WTC11 (cell line): ENCODE results near the gene C1orf174. TPM values are rescaled to one million over a fixed set of nuclear protein-coding genes. Genes with fewer than 3 reads are reported as not detected.

Experiments used
- ATAC-seq: fragments of 200-7000 bp; cut with Tn5 transposase; 2 replicates; pipeline ENCODE4 v1.10.0; 2021; ENCODE audit warnings: mild to moderate bottlenecking, moderate library complexity
- CTCF ChIA-PET: fragments of 300-600 bp; sonication (Branson Sonifier 250); formaldehyde crosslinking; loops from one replicate; lab custom pipeline; 2021; ENCODE audit warnings: antibody characterized with exemption; lab: Charles Lee
- POLR2A ChIA-PET: fragments of 350-600 bp; sonication (Branson Sonifier 250); formaldehyde crosslinking; loops from one replicate; lab custom pipeline; 2021; ENCODE audit warnings: antibody characterized with exemption; lab: Charles Lee
- DNase-seq: peaks from one replicate; pipeline ENCODE4 v3.0.0; 2021; ENCODE audit warnings: low spot score
- H3K27ac Mint-ChIP-seq: 2 replicates; pipeline ENCODE4 v1.8.0; 2021; ENCODE audit warnings: mixed read lengths
- H3K27me3 Mint-ChIP-seq: 2 replicates; pipeline ENCODE4 v1.8.0; 2021; ENCODE audit warnings: low read depth, mild to moderate bottlenecking, moderate library complexity, mixed read lengths
- H3K36me3 Mint-ChIP-seq: 2 replicates; pipeline ENCODE4 v1.8.0; 2021; ENCODE audit warnings: mixed read lengths
- H3K4me1 Mint-ChIP-seq: 2 replicates; pipeline ENCODE4 v1.8.0; 2022; ENCODE audit warnings: mixed read lengths
- H3K4me3 Mint-ChIP-seq: 2 replicates; pipeline ENCODE4 v1.8.0; 2021; ENCODE audit warnings: mild to moderate bottlenecking, moderate library complexity, mixed read lengths
- H3K9me3 Mint-ChIP-seq: 2 replicates; pipeline ENCODE4 v1.8.0; 2021; ENCODE audit warnings: mixed read lengths
- ELF4 ChIP-seq: sonication (generic); formaldehyde crosslinking; IDR thresholded peaks from 2 replicates; pipeline ENCODE4 v1.8.1; 2022; ENCODE audit warnings: low read depth, mild to moderate bottlenecking, moderate library complexity, missing genetic modification reagents
- FOXK1 ChIP-seq: sonication (generic); formaldehyde crosslinking; IDR thresholded peaks from 2 replicates; pipeline ENCODE4 v1.8.0; 2022; ENCODE audit warnings: mild to moderate bottlenecking, moderate library complexity, missing genetic modification reagents
- GRHL2 ChIP-seq: fragments of 250-450 bp; sonication (Bioruptor Pico); IDR thresholded peaks from 2 replicates; pipeline ENCODE4 v1.8.0; 2022; ENCODE audit warnings: mild to moderate bottlenecking, moderate library complexity; ENCODE audit not compliant: insufficient replicate concordance, severe bottlenecking
- GTF2I ChIP-seq: fragments of 250-450 bp; sonication (Bioruptor Pico); conservative IDR thresholded peaks from 2 replicates; pipeline ENCODE4 v1.4.0; 2021; ENCODE audit warnings: mild to moderate bottlenecking
- IRF2 ChIP-seq: sonication (generic); formaldehyde crosslinking; IDR thresholded peaks from 2 replicates; pipeline ENCODE4 v1.8.0; 2022; ENCODE audit warnings: low read depth, missing genetic modification reagents, borderline replicate concordance
- KAT7 ChIP-seq: sonication (generic); formaldehyde crosslinking; IDR thresholded peaks from 2 replicates; pipeline ENCODE4 v1.8.1; 2023; ENCODE audit warnings: missing genetic modification reagents, mild to moderate bottlenecking, borderline replicate concordance
- MXD4 ChIP-seq: fragments of 250-450 bp; sonication (Bioruptor Pico); IDR thresholded peaks from 2 replicates; pipeline ENCODE4 v1.8.0; 2021; ENCODE audit warnings: mild to moderate bottlenecking, moderate library complexity, borderline replicate concordance
- RELA ChIP-seq: sonication (generic); formaldehyde crosslinking; IDR thresholded peaks from 2 replicates; pipeline ENCODE4 v1.8.1; 2022; ENCODE audit warnings: missing genetic modification reagents, mild to moderate bottlenecking, borderline replicate concordance
- SOX15 ChIP-seq: fragments of 250-450 bp; sonication (Bioruptor Pico); IDR thresholded peaks from 2 replicates; pipeline ENCODE4 v1.9.0; 2021; ENCODE audit warnings: mild to moderate bottlenecking
- ZBTB21 ChIP-seq: sonication (generic); formaldehyde crosslinking; IDR thresholded peaks from 2 replicates; pipeline ENCODE4 v1.8.1; 2023; ENCODE audit warnings: mild to moderate bottlenecking, missing genetic modification reagents, borderline replicate concordance
- ZNF138 ChIP-seq: sonication (generic); formaldehyde crosslinking; conservative IDR thresholded peaks from 2 replicates; pipeline ENCODE4 v1.8.1; 2022; ENCODE audit warnings: mild to moderate bottlenecking, moderate library complexity, missing genetic modification reagents
- ZNF263 ChIP-seq: sonication (generic); formaldehyde crosslinking; IDR thresholded peaks from 2 replicates; pipeline ENCODE4 v1.8.1; 2022; ENCODE audit warnings: low read depth, mild to moderate bottlenecking, moderate library complexity, missing genetic modification reagents
- ZNF396 ChIP-seq: fragments of 250-450 bp; sonication (Bioruptor Pico); IDR thresholded peaks from 2 replicates; pipeline ENCODE4 v1.8.0; 2021; ENCODE audit warnings: mild to moderate bottlenecking, moderate library complexity, borderline replicate concordance
- ZNF671 ChIP-seq: fragments of 250-450 bp; sonication (Bioruptor Pico); IDR thresholded peaks from 2 replicates; pipeline ENCODE4 v1.8.0; 2021; ENCODE audit warnings: mild to moderate bottlenecking
- total RNA-seq: library from RNA; stranded (reverse); gene quantifications from 3 replicates; pipeline ENCODE4 v1.2.3, GENCODE V29; 2021
- TF ChIP-seq, protein P1 (sequence below): sonication (generic); formaldehyde crosslinking; IDR thresholded peaks from 2 replicates; pipeline ENCODE4 v1.8.1; 2022; ENCODE audit warnings: mild to moderate bottlenecking, missing genetic modification reagents, moderate library complexity, borderline replicate concordance
- TF ChIP-seq, protein P2 (sequence below): sonication (generic); formaldehyde crosslinking; IDR thresholded peaks from 2 replicates; pipeline ENCODE4 v1.8.1; 2023; ENCODE audit warnings: mild to moderate bottlenecking, missing genetic modification reagents
- TF ChIP-seq, protein P3 (sequence below): fragments of 250-450 bp; sonication (Bioruptor Pico); IDR thresholded peaks from 2 replicates; pipeline ENCODE4 v1.8.0; 2021; ENCODE audit warnings: mild to moderate bottlenecking
- TF ChIP-seq, protein P4 (sequence below): sonication (generic); formaldehyde crosslinking; IDR thresholded peaks from 2 replicates; pipeline ENCODE4 v1.8.0; 2022; ENCODE audit warnings: mild to moderate bottlenecking, missing genetic modification reagents
- TF ChIP-seq, protein P5 (sequence below): sonication (generic); formaldehyde crosslinking; IDR thresholded peaks from 2 replicates; pipeline ENCODE4 v1.8.1; 2022; ENCODE audit warnings: mild to moderate bottlenecking, moderate library complexity, missing genetic modification reagents
- TF ChIP-seq, protein P6 (sequence below): sonication (generic); formaldehyde crosslinking; IDR thresholded peaks from 2 replicates; pipeline ENCODE4 v1.8.0; 2022; ENCODE audit warnings: mild to moderate bottlenecking, missing genetic modification reagents
- TF ChIP-seq, protein P7 (sequence below): sonication (generic); formaldehyde crosslinking; IDR thresholded peaks from 2 replicates; pipeline ENCODE4 v1.8.1; 2023; ENCODE audit warnings: mild to moderate bottlenecking, missing genetic modification reagents, moderate library complexity

Gene C1orf174
- total RNA-seq, 1 experiment from 2014 or later, result 24.2 TPM

DNA sequence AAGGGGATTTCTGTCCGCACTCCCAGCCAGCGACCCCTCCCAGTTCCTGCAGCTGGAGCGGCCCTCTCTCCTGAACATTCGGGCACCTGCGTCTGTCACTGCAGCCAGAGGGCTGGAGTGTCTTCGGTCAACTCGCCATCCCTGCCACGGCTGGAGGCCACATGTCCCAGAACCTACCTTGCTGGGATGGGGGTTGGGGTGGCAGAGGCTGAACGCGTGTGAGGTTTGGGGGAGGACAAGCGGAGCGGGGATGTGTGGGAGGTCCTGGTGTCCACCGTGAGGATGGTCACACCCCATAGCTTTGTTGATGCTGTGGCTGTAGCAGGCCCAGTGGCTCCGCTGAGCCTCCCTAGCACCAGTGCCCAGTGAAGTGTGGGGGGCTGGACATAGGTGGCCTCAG lies 14.8 kb upstream of the C1orf174 start (continued):
- TF ChIP-seq, protein P1, sequence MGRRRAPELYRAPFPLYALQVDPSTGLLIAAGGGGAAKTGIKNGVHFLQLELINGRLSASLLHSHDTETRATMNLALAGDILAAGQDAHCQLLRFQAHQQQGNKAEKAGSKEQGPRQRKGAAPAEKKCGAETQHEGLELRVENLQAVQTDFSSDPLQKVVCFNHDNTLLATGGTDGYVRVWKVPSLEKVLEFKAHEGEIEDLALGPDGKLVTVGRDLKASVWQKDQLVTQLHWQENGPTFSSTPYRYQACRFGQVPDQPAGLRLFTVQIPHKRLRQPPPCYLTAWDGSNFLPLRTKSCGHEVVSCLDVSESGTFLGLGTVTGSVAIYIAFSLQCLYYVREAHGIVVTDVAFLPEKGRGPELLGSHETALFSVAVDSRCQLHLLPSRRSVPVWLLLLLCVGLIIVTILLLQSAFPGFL (CRISPR knock-in tag), result no peak
- TF ChIP-seq ZBTB21, result no peak
- TF ChIP-seq GRHL2 (CRISPR knock-in tag), result no peak

DNA sequence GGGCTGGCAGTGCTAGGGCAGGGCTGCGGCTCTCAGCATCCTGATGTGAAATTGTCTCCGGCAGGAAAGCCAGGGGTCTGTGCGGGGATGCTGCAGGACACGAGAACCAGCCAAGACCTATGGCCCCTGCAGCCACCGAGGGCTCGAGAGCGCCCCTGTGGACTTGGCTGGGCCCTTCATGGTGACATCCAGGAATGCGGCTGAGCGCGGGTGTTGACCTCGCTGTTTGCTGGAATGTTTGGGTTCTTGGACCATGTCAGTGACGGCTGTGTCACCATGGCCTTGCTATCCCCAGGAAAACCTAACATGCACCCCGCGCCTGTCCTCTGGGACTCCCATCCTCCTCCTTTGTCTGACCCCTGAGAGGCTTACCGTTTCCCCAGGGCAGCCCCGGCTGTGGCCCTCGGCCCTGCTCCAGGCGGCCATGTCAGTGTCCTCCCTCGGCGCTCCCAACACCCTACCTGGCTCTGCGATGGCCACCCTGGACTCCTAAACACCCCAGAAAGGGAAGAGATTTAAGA lies 14.3 kb upstream of the C1orf174 start:
- Mint-ChIP-seq H3K9me3 (peaks cover 40% of the 10 kb centered on the region), H3K27ac (no peak overlapping the region), H3K27me3 (peaks cover 9% of the 10 kb centered on the region), H3K4me3 (no peak overlapping the region), H3K4me1 (no peaks in the 10 kb centered on the region), H3K36me3 (peaks cover 29% of the 10 kb centered on the region)
- ATAC-seq (no peak), DNase-seq (no peak)
- ChIA-PET CTCF (no interaction called here), POLR2A (no interaction called here)
- TF ChIP-seq ZNF138 (no peak), KAT7 (CRISPR knock-in tag) (no peak), RELA (no peak), ZNF263 (CRISPR knock-in tag) (no peak), ZNF396 (CRISPR knock-in tag) (no peak), IRF2 (no peak), MXD4 (no peak), GTF2I (no peak), GRHL2 (CRISPR knock-in tag) (no peak), SOX15 (no peak), ZNF671 (CRISPR knock-in tag) (no peak), FOXK1 (CRISPR knock-in tag) (no peak), ELF4 (CRISPR knock-in tag) (no peak)
- TF ChIP-seq, protein P2, sequence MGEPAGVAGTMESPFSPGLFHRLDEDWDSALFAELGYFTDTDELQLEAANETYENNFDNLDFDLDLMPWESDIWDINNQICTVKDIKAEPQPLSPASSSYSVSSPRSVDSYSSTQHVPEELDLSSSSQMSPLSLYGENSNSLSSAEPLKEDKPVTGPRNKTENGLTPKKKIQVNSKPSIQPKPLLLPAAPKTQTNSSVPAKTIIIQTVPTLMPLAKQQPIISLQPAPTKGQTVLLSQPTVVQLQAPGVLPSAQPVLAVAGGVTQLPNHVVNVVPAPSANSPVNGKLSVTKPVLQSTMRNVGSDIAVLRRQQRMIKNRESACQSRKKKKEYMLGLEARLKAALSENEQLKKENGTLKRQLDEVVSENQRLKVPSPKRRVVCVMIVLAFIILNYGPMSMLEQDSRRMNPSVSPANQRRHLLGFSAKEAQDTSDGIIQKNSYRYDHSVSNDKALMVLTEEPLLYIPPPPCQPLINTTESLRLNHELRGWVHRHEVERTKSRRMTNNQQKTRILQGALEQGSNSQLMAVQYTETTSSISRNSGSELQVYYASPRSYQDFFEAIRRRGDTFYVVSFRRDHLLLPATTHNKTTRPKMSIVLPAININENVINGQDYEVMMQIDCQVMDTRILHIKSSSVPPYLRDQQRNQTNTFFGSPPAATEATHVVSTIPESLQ, result no peak
- TF ChIP-seq, protein P3, sequence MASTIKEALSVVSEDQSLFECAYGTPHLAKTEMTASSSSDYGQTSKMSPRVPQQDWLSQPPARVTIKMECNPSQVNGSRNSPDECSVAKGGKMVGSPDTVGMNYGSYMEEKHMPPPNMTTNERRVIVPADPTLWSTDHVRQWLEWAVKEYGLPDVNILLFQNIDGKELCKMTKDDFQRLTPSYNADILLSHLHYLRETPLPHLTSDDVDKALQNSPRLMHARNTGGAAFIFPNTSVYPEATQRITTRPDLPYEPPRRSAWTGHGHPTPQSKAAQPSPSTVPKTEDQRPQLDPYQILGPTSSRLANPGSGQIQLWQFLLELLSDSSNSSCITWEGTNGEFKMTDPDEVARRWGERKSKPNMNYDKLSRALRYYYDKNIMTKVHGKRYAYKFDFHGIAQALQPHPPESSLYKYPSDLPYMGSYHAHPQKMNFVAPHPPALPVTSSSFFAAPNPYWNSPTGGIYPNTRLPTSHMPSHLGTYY (CRISPR knock-in tag), result no peak
- TF ChIP-seq, protein P4, sequence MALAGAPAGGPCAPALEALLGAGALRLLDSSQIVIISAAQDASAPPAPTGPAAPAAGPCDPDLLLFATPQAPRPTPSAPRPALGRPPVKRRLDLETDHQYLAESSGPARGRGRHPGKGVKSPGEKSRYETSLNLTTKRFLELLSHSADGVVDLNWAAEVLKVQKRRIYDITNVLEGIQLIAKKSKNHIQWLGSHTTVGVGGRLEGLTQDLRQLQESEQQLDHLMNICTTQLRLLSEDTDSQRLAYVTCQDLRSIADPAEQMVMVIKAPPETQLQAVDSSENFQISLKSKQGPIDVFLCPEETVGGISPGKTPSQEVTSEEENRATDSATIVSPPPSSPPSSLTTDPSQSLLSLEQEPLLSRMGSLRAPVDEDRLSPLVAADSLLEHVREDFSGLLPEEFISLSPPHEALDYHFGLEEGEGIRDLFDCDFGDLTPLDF (CRISPR knock-in tag), result no peak
- TF ChIP-seq, protein P5, sequence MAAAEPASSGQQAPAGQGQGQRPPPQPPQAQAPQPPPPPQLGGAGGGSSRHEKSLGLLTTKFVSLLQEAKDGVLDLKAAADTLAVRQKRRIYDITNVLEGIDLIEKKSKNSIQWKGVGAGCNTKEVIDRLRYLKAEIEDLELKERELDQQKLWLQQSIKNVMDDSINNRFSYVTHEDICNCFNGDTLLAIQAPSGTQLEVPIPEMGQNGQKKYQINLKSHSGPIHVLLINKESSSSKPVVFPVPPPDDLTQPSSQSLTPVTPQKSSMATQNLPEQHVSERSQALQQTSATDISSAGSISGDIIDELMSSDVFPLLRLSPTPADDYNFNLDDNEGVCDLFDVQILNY (CRISPR knock-in tag), result no peak
- TF ChIP-seq, protein P6, sequence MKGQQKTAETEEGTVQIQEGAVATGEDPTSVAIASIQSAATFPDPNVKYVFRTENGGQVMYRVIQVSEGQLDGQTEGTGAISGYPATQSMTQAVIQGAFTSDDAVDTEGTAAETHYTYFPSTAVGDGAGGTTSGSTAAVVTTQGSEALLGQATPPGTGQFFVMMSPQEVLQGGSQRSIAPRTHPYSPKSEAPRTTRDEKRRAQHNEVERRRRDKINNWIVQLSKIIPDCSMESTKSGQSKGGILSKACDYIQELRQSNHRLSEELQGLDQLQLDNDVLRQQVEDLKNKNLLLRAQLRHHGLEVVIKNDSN (CRISPR knock-in tag), result no peak
- TF ChIP-seq, protein P7, sequence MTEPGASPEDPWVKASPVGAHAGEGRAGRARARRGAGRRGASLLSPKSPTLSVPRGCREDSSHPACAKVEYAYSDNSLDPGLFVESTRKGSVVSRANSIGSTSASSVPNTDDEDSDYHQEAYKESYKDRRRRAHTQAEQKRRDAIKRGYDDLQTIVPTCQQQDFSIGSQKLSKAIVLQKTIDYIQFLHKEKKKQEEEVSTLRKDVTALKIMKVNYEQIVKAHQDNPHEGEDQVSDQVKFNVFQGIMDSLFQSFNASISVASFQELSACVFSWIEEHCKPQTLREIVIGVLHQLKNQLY (CRISPR knock-in tag), result no peak
